HEK293 (cell line): ENCODE measurements around the gene CPT1A.

Experiments used
- GLIS1 ChIP-seq: fragments of 450-650 bp; formaldehyde crosslinking; IDR thresholded peaks from 2 replicates; pipeline ENCODE4 v1.5.1; 2016; ENCODE audit warnings: missing biosample characterization, missing genetic modification characterization
- HIC1 ChIP-seq: fragments of 450-650 bp; formaldehyde crosslinking; IDR thresholded peaks from 2 replicates; pipeline ENCODE4 v1.5.1; 2016; ENCODE audit warnings: missing biosample characterization, missing genetic modification characterization
- MEIS1 ChIP-seq: sonication (generic); formaldehyde crosslinking; IDR thresholded peaks from 2 replicates; pipeline ENCODE4 v1.8.1; 2022; ENCODE audit warnings: missing genetic modification reagents, mild to moderate bottlenecking, borderline replicate concordance
- PATZ1 ChIP-seq: fragments of 450-650 bp; formaldehyde crosslinking; IDR thresholded peaks from 2 replicates; pipeline ENCODE4 v1.5.1; 2016; ENCODE audit warnings: missing biosample characterization, missing genetic modification characterization
- PRDM2 ChIP-seq: fragments of 450-650 bp; formaldehyde crosslinking; IDR thresholded peaks from 2 replicates; pipeline ENCODE4 v1.5.1; 2016; ENCODE audit warnings: missing biosample characterization, missing genetic modification characterization, borderline replicate concordance
- SALL2 ChIP-seq: fragments of 450-650 bp; formaldehyde crosslinking; IDR thresholded peaks from 2 replicates; pipeline ENCODE4 v1.5.0; 2017; ENCODE audit warnings: missing biosample characterization, mild to moderate bottlenecking, missing genetic modification characterization, borderline replicate concordance
- SP3 ChIP-seq: fragments of 450-650 bp; formaldehyde crosslinking; IDR thresholded peaks from 2 replicates; pipeline ENCODE4 v1.5.1; 2016; ENCODE audit warnings: missing biosample characterization, missing genetic modification characterization
- ZIC2 ChIP-seq: fragments of 450-650 bp; formaldehyde crosslinking; IDR thresholded peaks from 2 replicates; pipeline ENCODE4 v1.5.1; 2016; ENCODE audit warnings: missing biosample characterization, missing genetic modification characterization
- ZNF138 ChIP-seq: fragments of 450-650 bp; formaldehyde crosslinking; IDR thresholded peaks from 2 replicates; pipeline ENCODE4 v1.5.1; 2016; ENCODE audit warnings: missing biosample characterization, missing genetic modification characterization, borderline replicate concordance
- ZNF2 ChIP-seq: fragments of 450-650 bp; formaldehyde crosslinking; IDR thresholded peaks from 2 replicates; pipeline ENCODE4 v1.5.1; 2016; ENCODE audit warnings: missing biosample characterization, missing genetic modification characterization
- ZNF202 ChIP-seq: fragments of 450-650 bp; formaldehyde crosslinking; IDR thresholded peaks from 2 replicates; pipeline ENCODE4 v1.5.1; 2016; ENCODE audit warnings: missing biosample characterization, missing genetic modification characterization, borderline replicate concordance
- ZNF292 ChIP-seq: fragments of 450-650 bp; formaldehyde crosslinking; IDR thresholded peaks from 2 replicates; pipeline ENCODE4 v1.5.1; 2016; ENCODE audit warnings: low read depth, missing biosample characterization, missing genetic modification characterization, borderline replicate concordance
- ZNF324 ChIP-seq: fragments of 450-650 bp; formaldehyde crosslinking; IDR thresholded peaks from 2 replicates; pipeline ENCODE4 v1.5.1; 2016; ENCODE audit warnings: missing biosample characterization, missing genetic modification characterization
- ZNF354C ChIP-seq: fragments of 450-650 bp; formaldehyde crosslinking; IDR thresholded peaks from 2 replicates; pipeline ENCODE4 v1.5.1; 2016; ENCODE audit warnings: missing biosample characterization, missing genetic modification characterization, low read depth, borderline replicate concordance
- ZNF391 ChIP-seq: fragments of 450-650 bp; formaldehyde crosslinking; IDR thresholded peaks from 2 replicates; pipeline ENCODE4 v1.5.1; 2016; ENCODE audit warnings: low read depth, missing biosample characterization, missing genetic modification characterization, borderline replicate concordance
- ZNF426 ChIP-seq: fragments of 450-650 bp; formaldehyde crosslinking; IDR thresholded peaks from 2 replicates; pipeline ENCODE4 v1.5.1; 2017; ENCODE audit warnings: missing biosample characterization, missing genetic modification characterization, mild to moderate bottlenecking, inconsistent platforms, moderate library complexity
- ZNF501 ChIP-seq: fragments of 450-650 bp; formaldehyde crosslinking; IDR thresholded peaks from 2 replicates; pipeline ENCODE4 v1.5.1; 2016; ENCODE audit warnings: missing biosample characterization, missing genetic modification characterization
- ZNF561 ChIP-seq: fragments of 450-650 bp; IDR thresholded peaks from 2 replicates; pipeline ENCODE4 v1.5.1; 2018; ENCODE audit warnings: missing biosample characterization, missing genetic modification characterization, borderline replicate concordance
- ZNF571 ChIP-seq: fragments of 450-650 bp; formaldehyde crosslinking; IDR thresholded peaks from 2 replicates; pipeline ENCODE4 v1.5.0; 2017; ENCODE audit warnings: missing biosample characterization, missing genetic modification characterization
- ZNF585B ChIP-seq: fragments of 450-650 bp; formaldehyde crosslinking; IDR thresholded peaks from 2 replicates; pipeline ENCODE4 v1.5.1; 2016; ENCODE audit warnings: missing biosample characterization, missing genetic modification characterization
- ZNF610 ChIP-seq: fragments of 450-650 bp; formaldehyde crosslinking; IDR thresholded peaks from 2 replicates; pipeline ENCODE4 v1.5.1; 2016; ENCODE audit warnings: missing biosample characterization, missing genetic modification characterization, borderline replicate concordance
- ZNF639 ChIP-seq: fragments of 450-650 bp; formaldehyde crosslinking; IDR thresholded peaks from 2 replicates; pipeline ENCODE4 v1.5.1; 2016; ENCODE audit warnings: missing biosample characterization, missing genetic modification characterization
- ZNF670 ChIP-seq: fragments of 450-650 bp; formaldehyde crosslinking; IDR thresholded peaks from 2 replicates; pipeline ENCODE4 v1.5.1; 2016; ENCODE audit warnings: missing biosample characterization, missing genetic modification characterization, low read depth
- ZNF747 ChIP-seq: fragments of 450-650 bp; formaldehyde crosslinking; IDR thresholded peaks from 2 replicates; pipeline ENCODE4 v1.5.1; 2016; ENCODE audit warnings: missing biosample characterization, missing genetic modification characterization

Gene CPT1A

GRCh38 chr11:68839054-68839865 lies 2.5 kb downstream of the CPT1A start (continued):
- TF ChIP-seq HIC1 (tag by site-specific recombination) (peak; percentile 91), ZNF292 (tag by site-specific recombination) (no peak), ZNF585B (tag by site-specific recombination) (no peak), ZNF324 (0 out of 2 replicates have a peak, but pooled peaks have one; percentile 36), ZNF391 (no peak), ZNF561 (tag by site-specific recombination) (no peak), MEIS1 (CRISPR knock-in tag) (no peak), SP3 (peak; percentile 74), ZNF610 (tag by site-specific recombination) (0 out of 2 replicates have a peak, but pooled peaks have one; percentile 40), PATZ1 (tag by site-specific recombination) (peak; percentile 76), PRDM2 (tag by site-specific recombination) (no peak), SALL2 (tag by site-specific recombination) (no peak), ZNF747 (tag by site-specific recombination) (no peak), GLIS1 (peak; percentile 89), ZNF571 (tag by site-specific recombination) (no peak), ZNF670 (tag by site-specific recombination) (no peak), ZNF138 (tag by site-specific recombination) (no peak), ZNF354C (tag by site-specific recombination) (no peak), ZNF426 (no peak), ZNF2 (tag by site-specific recombination) (no peak), ZNF501 (0 out of 2 replicates have a peak, but pooled peaks have one; percentile 29), ZNF202 (no peak), ZNF639 (tag by site-specific recombination) (0 out of 2 replicates have a peak, but pooled peaks have one; percentile 45), ZIC2 (tag by site-specific recombination) (peak; percentile 99)
